Vagina (tissue), 2 donors: Measurements from ENCODE around the gene PREP.

ENCODE experiments used
- CTCF ChIP-seq, 3 experiments: fragments of 450-650 bp in 2 of 3; fragments of 200-600 bp in 1 of 3; sonication (generic) in 1 of 3; IDR thresholded peaks; one replicate each; pipeline ENCODE4 v1.5.1; 2017 to 2019; ENCODE audit warnings: antibody characterized with exemption in 3 of 3, mild to moderate bottlenecking in 2 of 3, moderate library complexity in 2 of 3
- POLR2A ChIP-seq, 2 donors: fragments of 450-650 bp; IDR thresholded peaks; one replicate each; pipeline ENCODE4 v1.6.1; 2017; ENCODE audit warnings: antibody characterized with exemption in 2 of 2, mild to moderate bottlenecking in 2 of 2, moderate library complexity in 2 of 2

GRCh38 chr6:105445481-105445880 is 42.6 kb upstream of the PREP start:
- TF ChIP-seq CTCF (IDR thresholded peaks at IDR 0.05), result no peak
- TF ChIP-seq POLR2A (IDR thresholded peaks at IDR 0.05), result no peak
